Lung (tissue), 12 donors: ENCODE data around the gene C19orf85. TPM values are rescaled to one million over a fixed set of nuclear protein-coding genes. Genes with fewer than 3 reads are reported as not detected.

ENCODE experiments used
- ATAC-seq: fragments of 200-7000 bp; cut with Tn5 transposase; one replicate; pipeline ENCODE4 v1.9.1; 2020; ENCODE audit warnings: moderate number of reproducible peaks; ENCODE audit not compliant: insufficient read depth, low FRiP score
- DNase-seq, 3 donors: peaks; one replicate each; pipeline ENCODE4 v3.0.0-alpha.2; 2013 to 2017
- H3K27ac ChIP-seq, 2 donors: one replicate each; pipeline ENCODE4 v1.5.1; 2013; ENCODE audit warnings: mild to moderate bottlenecking in 2 of 2, moderate library complexity in 2 of 2, control low read depth in 1 of 2, inconsistent platforms in 1 of 2, low read depth in 1 of 2, low read length in 1 of 2
- H3K27me3 ChIP-seq, 3 donors: one replicate each; pipeline ENCODE4 v1.5.1; 2013; ENCODE audit warnings: low read length in 2 of 3; ENCODE audit not compliant: control insufficient read depth in 3 of 3, insufficient read depth in 3 of 3
- H3K36me3 ChIP-seq, 4 donors: one replicate each; pipeline ENCODE4 v1.5.1; 2013; ENCODE audit warnings: low read length in 4 of 4, mild to moderate bottlenecking in 1 of 4, moderate library complexity in 1 of 4; ENCODE audit not compliant: control insufficient read depth in 4 of 4, insufficient read depth in 4 of 4
- H3K4me1 ChIP-seq, 5 donors: one replicate each; pipeline ENCODE4 v1.5.1; 2013; ENCODE audit warnings: low read length in 5 of 5, mild to moderate bottlenecking in 2 of 5, moderate library complexity in 1 of 5; ENCODE audit not compliant: control insufficient read depth in 5 of 5, insufficient read depth in 5 of 5
- H3K4me3 ChIP-seq: one replicate; pipeline ENCODE4 v1.5.1; 2013; ENCODE audit warnings: mild to moderate bottlenecking, control low read depth, moderate library complexity
- H3K9ac ChIP-seq, 2 donors: one replicate each; pipeline ENCODE4 v1.5.1; 2013; ENCODE audit warnings: low read length in 2 of 2, control low read depth in 1 of 2; ENCODE audit not compliant: insufficient read depth in 1 of 2
- H3K9me3 ChIP-seq, 4 donors: one replicate each; pipeline ENCODE4 v1.5.1; 2013; ENCODE audit warnings: low read length in 3 of 4, mild to moderate bottlenecking in 1 of 4, moderate library complexity in 1 of 4; ENCODE audit not compliant: control insufficient read depth in 4 of 4, insufficient read depth in 3 of 4
- WGBS, 2 donors: extraction: QIAGEN DNeasy Blood & Tissue Kit; methylation state at CpG; one replicate each; pipeline ENCODE4 v1.1.7; 2013; 5-methylcytosine and 5-hydroxymethylcytosine counted together
- polyA plus RNA-seq, 2 donors: library from polyadenylated mRNA; stranded (reverse); fragments of 200-250 nt; gene quantifications; one replicate each; pipeline ENCODE4 v1.2.1, GENCODE V29; 2013
- total RNA-seq, 2 donors: library from RNA; depleted of rRNA in 1 of 2; stranded (reverse); fragments of >200 nt in 1 of 2; gene quantifications; one replicate each; pipeline ENCODE4 v1.2.1, GENCODE V29; 2014 to 2021
- TF ChIP-seq, protein P1 (sequence below): IDR thresholded peaks from 2 replicates; pipeline ENCODE4 v1.5.1; 2012; ENCODE audit warnings: mild to moderate bottlenecking; ENCODE audit errors: control extremely low read depth, extremely low read depth
- donor health status: control.
- donor health status: control.
- donor health status: Bipolar disorder and iron deficiency.
- donor health status: healthy.
- donor health status: DM: yes; HTN: yes; CAD: no.

Gene C19orf85
- total and polyA plus RNA-seq, 4 donors, result not detected

GRCh38 chr19:55455576-55456235, 8.8 kb downstream of the C19orf85 start:
- ATAC-seq (no peak), DNase-seq (no peak)
- no peaks in the 10 kb centered on the region for H3K9me3 ChIP-seq
- WGBS, 2 donors, result 87 to 91% methylated on average over 11 of the region's 11 CpGs
- no peak overlapping the region for H3K27ac ChIP-seq
- no peak overlapping the region for H3K4me3 ChIP-seq
- H3K36me3 ChIP-seq, result peaks cover 0 to 19% (median 0%) of the 10 kb centered on the region in 4 donors
- H3K9ac ChIP-seq, result no peak overlapping the region
- TF ChIP-seq, protein P1, sequence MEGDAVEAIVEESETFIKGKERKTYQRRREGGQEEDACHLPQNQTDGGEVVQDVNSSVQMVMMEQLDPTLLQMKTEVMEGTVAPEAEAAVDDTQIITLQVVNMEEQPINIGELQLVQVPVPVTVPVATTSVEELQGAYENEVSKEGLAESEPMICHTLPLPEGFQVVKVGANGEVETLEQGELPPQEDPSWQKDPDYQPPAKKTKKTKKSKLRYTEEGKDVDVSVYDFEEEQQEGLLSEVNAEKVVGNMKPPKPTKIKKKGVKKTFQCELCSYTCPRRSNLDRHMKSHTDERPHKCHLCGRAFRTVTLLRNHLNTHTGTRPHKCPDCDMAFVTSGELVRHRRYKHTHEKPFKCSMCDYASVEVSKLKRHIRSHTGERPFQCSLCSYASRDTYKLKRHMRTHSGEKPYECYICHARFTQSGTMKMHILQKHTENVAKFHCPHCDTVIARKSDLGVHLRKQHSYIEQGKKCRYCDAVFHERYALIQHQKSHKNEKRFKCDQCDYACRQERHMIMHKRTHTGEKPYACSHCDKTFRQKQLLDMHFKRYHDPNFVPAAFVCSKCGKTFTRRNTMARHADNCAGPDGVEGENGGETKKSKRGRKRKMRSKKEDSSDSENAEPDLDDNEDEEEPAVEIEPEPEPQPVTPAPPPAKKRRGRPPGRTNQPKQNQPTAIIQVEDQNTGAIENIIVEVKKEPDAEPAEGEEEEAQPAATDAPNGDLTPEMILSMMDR, result no peak
- H3K4me1 ChIP-seq, result peaks cover 0 to 24% (median 8%) of the 10 kb centered on the region in 5 donors
- peaks cover 4 to 15% (median 7%) of the 10 kb centered on the region in 3 donors for H3K27me3 ChIP-seq

GRCh38 chr19:55454787-55455243, 9.7 kb downstream of the C19orf85 start:
- TF ChIP-seq, protein P1, result peak; percentile 7
- H3K36me3 ChIP-seq, result peaks cover 0 to 19% (median 0%) of the 10 kb centered on the region in 4 donors
- WGBS, 2 donors, result 82 to 85% methylated on average over 13 to 14 of the region's 14 CpGs
- no peaks in the 10 kb centered on the region for H3K9me3 ChIP-seq
- peaks cover 6 to 21% (median 7%) of the 10 kb centered on the region in 3 donors for H3K27me3 ChIP-seq
- H3K4me3 ChIP-seq, result no peak overlapping the region
- DNase-seq, result no peak
- no peak overlapping the region for H3K27ac ChIP-seq
- ATAC-seq, result no peak
- no peak overlapping the region for H3K9ac ChIP-seq
- peaks cover 0 to 15% (median 5%) of the 10 kb centered on the region in 5 donors for H3K4me1 ChIP-seq

DNA sequence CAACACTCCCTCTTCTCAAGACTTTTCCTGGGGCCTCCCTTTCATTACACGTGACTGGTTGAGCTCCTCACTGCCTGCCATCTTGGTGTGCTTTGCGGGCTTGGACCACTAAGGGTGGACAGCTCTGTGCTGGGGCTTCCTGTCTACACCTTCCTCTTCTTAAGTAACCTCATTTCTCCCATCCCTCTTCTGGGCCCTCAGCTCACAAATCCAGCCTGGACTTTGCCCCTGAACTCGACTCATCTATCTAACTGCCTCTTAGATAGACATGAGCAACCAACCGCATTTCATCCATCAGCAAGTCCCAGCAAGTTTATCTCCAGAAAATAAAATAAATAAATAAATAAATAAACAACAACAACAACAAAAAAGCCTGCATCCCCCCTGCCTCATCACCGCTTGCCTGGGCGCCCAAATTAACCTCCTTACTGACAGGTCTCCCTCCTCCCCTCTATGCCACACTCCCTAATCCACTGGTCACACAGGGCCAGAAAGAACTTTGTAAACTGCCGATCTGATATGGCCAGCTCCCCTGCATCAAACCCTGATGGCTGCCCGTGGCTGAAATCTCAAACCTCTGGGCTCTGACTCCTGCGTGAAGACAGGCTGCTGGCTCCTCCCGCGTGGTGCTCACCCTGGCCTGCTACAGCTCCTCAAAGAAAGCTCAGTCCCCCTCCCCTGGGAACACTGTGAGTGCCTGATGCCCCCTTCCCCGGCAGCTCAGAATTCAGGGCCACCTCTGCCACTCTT, 10.9 kb downstream of the C19orf85 start:
- Histone ChIP-seq H3K9ac (no peak overlapping the region), H3K27me3 (peaks cover 7 to 30% (median 11%) of the 10 kb centered on the region in 3 donors), H3K4me1 (peaks cover 0 to 6% (median 5%) of the 10 kb centered on the region in 5 donors), H3K36me3 (peaks cover 0 to 19% (median 0%) of the 10 kb centered on the region in 4 donors), H3K9me3 (no peaks in the 10 kb centered on the region), H3K4me3 (no peak overlapping the region), H3K27ac (no peak overlapping the region)
- TF ChIP-seq, protein P1, result no peak
- no peak for DNase-seq
- WGBS, 2 donors, result 95 to 96% methylated on average over 12 of the region's 12 CpGs
- ATAC-seq, result no peak
